ENCODE measurements around the gene BTBD10.

The BTBD10 gene

GRCh38 chr11:13338019-13338426 lies 125.0 kb downstream of the BTBD10 start:
- DNase-seq, result no peak
